ENCODE results near the gene DMGDH. TPM values are rescaled to one million over a fixed set of nuclear protein-coding genes. Genes with fewer than 3 reads are reported as not detected.
A peak's percentile ranks its signal among the peaks of the same experiment; 100 is the strongest.
"Not testable (repeated sequence)": the region's sequence is repeated elsewhere in the genome, so short reads cannot be mapped to it uniquely, and the experiment has no call there.

The DMGDH gene
- total RNA-seq, 1 donor from 2014 or later, result not detected

- Mint-ChIP-seq H3K27me3 (no peaks in the 10 kb centered on the region), H3K9me3 (no peaks in the 10 kb centered on the region), H3K36me3 (ENCODE audit: low read depth) (no peaks in the 10 kb centered on the region), H3K4me3 (peak overlapping the region; percentile 91), H3K27ac (peak overlapping the region; percentile 97), H3K4me1 (peaks cover 29% of the 10 kb centered on the region)
- peak; percentile 85 for DNase-seq
- intact Hi-C loops (cut with micrococcal nuclease), result loop anchor here (1.0 to 10.0 kb wide), 8 partner anchors 32 to 1211 kb away; partner anchors contain the start of genes AP3B1, HOMER1, MTX3 and SCAMP1
These were observed 83.7 kb downstream of the DMGDH start for GRCh38 chr5:78985725-78986223.

GRCh38 chr5:78985116-78985724 lies 84.3 kb downstream of the DMGDH start, which contains the start of gene ARSB:
Gene ARSB, minus strand, starts transcription at chr5:78985310. Its CDS starts 62 bp downstream, at chr5:78985248.
- Mint-ChIP-seq H3K4me1 (peaks cover 31% of the 10 kb centered on the region), H3K27me3 (no peaks in the 10 kb centered on the region), H3K36me3 (ENCODE audit: low read depth) (no peaks in the 10 kb centered on the region), H3K9me3 (no peaks in the 10 kb centered on the region), H3K27ac (peak within 1 kb of the TSS; percentile 97), H3K4me3 (peak within 1 kb of the TSS; percentile 91)
- DNase-seq, result peak; percentile 86
- intact Hi-C loops (cut with micrococcal nuclease), result loop anchor here (1.0 to 10.0 kb wide), 8 partner anchors 32 to 1210 kb away; partner anchors contain the start of genes AP3B1, HOMER1, MTX3 and SCAMP1

GRCh38 chr5:78984439-78985115 lies 84.9 kb downstream of the DMGDH start:
- intact Hi-C loops (cut with micrococcal nuclease), result loop anchor here (1.0 to 10.0 kb wide), 9 partner anchors 31 to 1210 kb away; partner anchors contain the start of genes AP3B1, HOMER1, MTX3 and SCAMP1
- no peaks in the 10 kb centered on the region for H3K9me3 Mint-ChIP-seq
- peak overlapping the region; percentile 92 for H3K27ac Mint-ChIP-seq
- no peaks in the 10 kb centered on the region for H3K27me3 Mint-ChIP-seq
- H3K4me1 Mint-ChIP-seq, result peaks cover 34% of the 10 kb centered on the region
- H3K36me3 Mint-ChIP-seq (ENCODE audit: low read depth), result no peaks in the 10 kb centered on the region
- peak; percentile 95 for DNase-seq
- H3K4me3 Mint-ChIP-seq, result peak overlapping the region; percentile 88

GRCh38 chr5:78983601-78984438 lies 85.7 kb downstream of the DMGDH start:
- Mint-ChIP-seq H3K4me3 (peak overlapping the region; percentile 88), H3K4me1 (peaks cover 41% of the 10 kb centered on the region), H3K27ac (peak overlapping the region; percentile 91), H3K36me3 (ENCODE audit: low read depth) (no peaks in the 10 kb centered on the region), H3K27me3 (no peaks in the 10 kb centered on the region), H3K9me3 (no peaks in the 10 kb centered on the region)
- intact Hi-C loops (cut with micrococcal nuclease), result loop anchor here (2.0 to 10.0 kb wide), 8 partner anchors 38 to 1209 kb away; partner anchors contain the start of genes AP3B1, HOMER1, MTX3 and SCAMP1
- DNase-seq, result peak; percentile 64

GRCh38 chr5:78983194-78983593 lies 86.3 kb downstream of the DMGDH start:
- DNase-seq; H3K27me3 Mint-ChIP-seq; H3K36me3 Mint-ChIP-seq (ENCODE audit: low read depth); H3K9me3 Mint-ChIP-seq: not testable (repeated sequence)
- H3K4me1 Mint-ChIP-seq, result peaks cover 42% of the 10 kb centered on the region
- H3K27ac Mint-ChIP-seq, result peak overlapping the region; percentile 91
- intact Hi-C loops (cut with micrococcal nuclease), result loop anchor here (5.0 to 10.0 kb wide), 4 partner anchors 39 to 1208 kb away; partner anchors contain the start of genes AP3B1, MTX3 and TBCA
- H3K4me3 Mint-ChIP-seq, result peak overlapping the region; percentile 88

GRCh38 chr5:78979909-78980308 lies 89.6 kb downstream of the DMGDH start:
- no peaks in the 10 kb centered on the region for H3K36me3 Mint-ChIP-seq (ENCODE audit: low read depth)
- H3K27me3 Mint-ChIP-seq, result no peaks in the 10 kb centered on the region
- peaks cover 30% of the 10 kb centered on the region for H3K4me1 Mint-ChIP-seq
- H3K4me3 Mint-ChIP-seq, result no peak overlapping the region
- intact Hi-C loops (cut with micrococcal nuclease), result loop anchor here (5.0 to 10.0 kb wide), 4 partner anchors 42 to 1205 kb away; partner anchors contain the start of genes AP3B1, MTX3 and TBCA
- no peak overlapping the region for H3K27ac Mint-ChIP-seq
- no peaks in the 10 kb centered on the region for H3K9me3 Mint-ChIP-seq
- no peak for DNase-seq

- Mint-ChIP-seq H3K9me3 (no peaks in the 10 kb centered on the region), H3K36me3 (ENCODE audit: low read depth) (no peaks in the 10 kb centered on the region), H3K27me3 (no peaks in the 10 kb centered on the region), H3K27ac (no peak overlapping the region), H3K4me1 (peaks cover 31% of the 10 kb centered on the region), H3K4me3 (no peak overlapping the region)
- DNase-seq, result no peak
- intact Hi-C loops (cut with micrococcal nuclease), result no loop called here
These were observed 90.2 kb downstream of the DMGDH start for GRCh38 chr5:78979117-78979742.

GRCh38 chr5:78975035-78975434 lies 94.4 kb downstream of the DMGDH start:
- intact Hi-C loops (cut with micrococcal nuclease), result no loop called here
- Mint-ChIP-seq H3K36me3 (ENCODE audit: low read depth) (no peaks in the 10 kb centered on the region), H3K4me1 (peaks cover 13% of the 10 kb centered on the region), H3K27me3 (peaks cover 1% of the 10 kb centered on the region), H3K27ac (no peak overlapping the region), H3K9me3 (no peaks in the 10 kb centered on the region), H3K4me3 (no peak overlapping the region)
- no peak for DNase-seq

GRCh38 chr5:78974601-78975000 lies 94.9 kb downstream of the DMGDH start:
- Mint-ChIP-seq H3K4me3 (no peak overlapping the region), H3K4me1 (peaks cover 10% of the 10 kb centered on the region), H3K9me3 (no peaks in the 10 kb centered on the region), H3K27ac (no peak overlapping the region), H3K27me3 (peaks cover 1% of the 10 kb centered on the region), H3K36me3 (ENCODE audit: low read depth) (no peaks in the 10 kb centered on the region)
- no peak for DNase-seq
- intact Hi-C loops (cut with micrococcal nuclease), result no loop called here

GRCh38 chr5:78974011-78974410 lies 95.5 kb downstream of the DMGDH start:
- Mint-ChIP-seq H3K27ac (no peak overlapping the region), H3K4me1 (peaks cover 5% of the 10 kb centered on the region), H3K36me3 (ENCODE audit: low read depth) (no peaks in the 10 kb centered on the region), H3K27me3 (peaks cover 1% of the 10 kb centered on the region), H3K4me3 (no peak overlapping the region), H3K9me3 (no peaks in the 10 kb centered on the region)
- intact Hi-C loops (cut with micrococcal nuclease), result no loop called here
- DNase-seq, result no peak

- intact Hi-C loops (cut with micrococcal nuclease), result no loop called here
- Mint-ChIP-seq H3K4me1 (peaks cover 2% of the 10 kb centered on the region), H3K27me3 (peaks cover 1% of the 10 kb centered on the region), H3K36me3 (ENCODE audit: low read depth) (no peaks in the 10 kb centered on the region), H3K4me3 (no peak overlapping the region), H3K9me3 (no peaks in the 10 kb centered on the region), H3K27ac (no peak overlapping the region)
- DNase-seq, result no peak
These were observed 96.6 kb downstream of the DMGDH start for GRCh38 chr5:78972654-78973428.

- Mint-ChIP-seq H3K27me3 (peaks cover 1% of the 10 kb centered on the region), H3K27ac (no peak overlapping the region), H3K4me3 (no peak overlapping the region), H3K4me1 (peaks cover 2% of the 10 kb centered on the region), H3K36me3 (ENCODE audit: low read depth) (no peaks in the 10 kb centered on the region), H3K9me3 (no peaks in the 10 kb centered on the region)
- intact Hi-C loops (cut with micrococcal nuclease), result no loop called here
- DNase-seq, result no peak
These were observed 97.5 kb downstream of the DMGDH start for GRCh38 chr5:78971998-78972397.
